HG03139 (cell line): ENCODE measurements around the gene TEX44.

Experiments
- ATAC-seq: cut with Tn5 transposase; IDR thresholded peaks from one replicate; pipeline ENCODE4 v1.9.1; 2021; ENCODE audit not compliant: unreplicated experiment

The TEX44 gene

GRCh38 chr2:231632559-231633142 is 40.0 kb downstream of the TEX44 start:
- ATAC-seq, result no peak

GRCh38 chr2:231633241-231633976 is 40.7 kb downstream of the TEX44 start:
- ATAC-seq, result no peak

GRCh38 chr2:231634412-231634811 is 41.7 kb downstream of the TEX44 start:
- no peak for ATAC-seq

DNA sequence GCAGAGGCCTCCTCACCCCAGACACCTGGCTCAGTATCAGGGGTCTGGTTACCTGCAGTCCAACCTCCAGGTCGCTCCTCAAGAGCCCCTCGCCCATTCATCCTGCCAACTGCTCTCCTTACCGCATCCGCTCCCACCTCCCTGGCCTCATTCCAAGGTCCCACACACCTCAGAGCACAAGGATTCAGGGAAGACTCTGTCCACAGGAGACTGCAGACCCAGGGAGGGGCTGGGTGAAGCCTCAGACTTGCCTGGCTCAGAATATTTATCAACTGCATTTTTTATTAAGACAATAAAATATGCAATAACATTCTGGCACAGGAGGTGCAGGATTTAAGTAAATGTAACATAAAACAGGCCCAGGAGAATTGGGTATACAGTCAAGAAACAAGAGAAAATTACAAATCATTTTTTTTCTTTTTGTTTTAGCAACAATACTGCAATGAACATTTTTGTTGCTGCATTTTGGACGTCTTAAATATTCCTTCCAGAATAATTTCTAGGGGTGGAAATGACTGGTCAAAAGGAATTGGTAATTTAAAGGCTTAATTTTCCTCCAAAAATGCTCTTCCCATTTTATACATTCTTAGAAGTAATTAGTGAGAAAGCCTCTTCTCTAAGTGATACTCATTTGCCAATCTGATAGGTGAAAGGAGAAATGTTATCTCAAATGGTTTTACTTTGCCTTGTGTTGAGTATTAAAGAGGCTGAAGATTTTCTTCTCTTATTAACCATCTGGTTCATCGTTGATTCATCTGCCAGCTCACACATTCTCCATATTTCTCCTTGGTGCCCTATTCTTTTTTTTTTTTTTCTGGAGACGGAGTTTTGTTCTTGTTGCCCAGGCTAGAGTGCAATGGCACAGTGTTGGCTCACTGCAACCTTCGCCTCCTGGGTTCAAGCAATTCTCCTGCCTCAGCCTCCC is 42.5 kb downstream of the TEX44 start:
- no peak for ATAC-seq

DNA sequence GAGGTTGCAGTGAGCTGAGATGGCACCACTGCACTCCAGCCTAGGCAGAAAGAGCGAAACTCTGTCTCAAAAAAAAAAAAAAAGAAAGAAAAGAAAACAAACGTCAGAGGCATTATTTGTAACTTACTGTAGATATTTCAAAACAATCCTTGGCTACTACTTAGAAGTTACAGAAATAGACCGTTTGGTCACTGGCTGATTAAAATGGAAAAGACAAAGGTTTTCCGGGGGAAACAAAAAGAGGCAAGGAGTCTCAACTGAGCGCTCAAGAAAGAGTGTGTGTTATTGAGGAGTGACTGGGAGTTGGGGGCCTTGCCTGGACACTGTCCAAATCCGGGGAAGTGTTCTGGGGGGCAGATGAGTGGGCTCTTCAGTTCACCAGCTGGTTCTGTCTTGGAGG is 47.6 kb downstream of the TEX44 start:
- no peak for ATAC-seq

- ATAC-seq, result no peak
Measured at GRCh38 chr2:231640641-231641111, 48.0 kb downstream of the TEX44 start.

- no peak for ATAC-seq
Measured at GRCh38 chr2:231642631-231643494, 50.2 kb downstream of the TEX44 start.

DNA sequence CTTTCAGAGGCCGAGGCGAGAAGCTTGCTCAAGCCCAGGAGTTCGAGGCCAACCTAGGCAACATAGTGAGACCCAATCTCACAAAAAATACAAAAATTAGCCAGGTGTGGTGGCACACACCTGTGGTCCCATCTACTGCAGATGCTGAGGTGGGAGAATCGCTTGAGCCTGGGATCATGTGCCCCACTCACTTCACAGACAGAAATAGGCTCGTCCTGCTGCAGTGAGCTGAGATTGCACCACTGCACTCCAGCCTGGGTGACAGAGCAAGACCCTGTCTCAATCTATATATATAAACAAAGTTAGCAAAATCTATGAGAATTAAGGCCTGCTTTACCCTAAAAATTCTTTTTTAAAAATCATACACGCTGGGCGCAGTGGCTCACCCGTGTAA is 50.8 kb downstream of the TEX44 start:
- no peak for ATAC-seq
